Measurements from ENCODE around the gene GRAP. TPM values are rescaled to one million over a fixed set of nuclear protein-coding genes. Genes with fewer than 3 reads are reported as not detected.
"Not testable (repeated sequence)": the region's sequence is repeated elsewhere in the genome, so short reads cannot be mapped to it uniquely, and the experiment has no call there.

GRAP gene
- total RNA-seq, 1 experiment from 2014 or later = 0.21 TPM

- CTCF ChIA-PET = not testable (repeated sequence)
Observed at GRCh38 chr17:19029740-19030139, 17.0 kb downstream of the GRAP start.

DNA sequence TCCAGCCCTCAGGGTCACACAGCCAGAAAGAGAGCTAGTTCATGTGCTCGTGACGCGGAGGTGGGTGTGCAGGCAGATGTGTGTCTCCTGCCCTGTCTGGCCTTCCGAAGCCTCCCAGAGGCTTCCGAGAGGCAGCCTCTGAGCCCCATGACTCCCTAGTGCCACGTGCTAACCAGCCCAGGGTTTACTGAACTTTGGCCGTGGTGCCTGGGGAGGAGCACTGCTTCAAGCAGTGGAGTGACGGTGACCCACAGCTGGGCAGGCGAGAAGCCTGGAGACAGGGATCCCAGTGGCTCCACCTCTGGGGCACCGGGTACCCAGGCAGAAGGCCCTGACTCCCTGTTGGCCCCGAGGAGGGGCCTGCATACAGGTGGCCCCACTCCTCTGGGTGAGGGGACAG lies 18.1 kb downstream of the GRAP start:
- POLR2A ChIA-PET; H3K4me1 ChIP-seq (ENCODE audit: control insufficient read depth, insufficient read depth, low read length); intact Hi-C loops (cut with micrococcal nuclease; ENCODE audit: unreplicated experiment); CTCF ChIA-PET; H3K27me3 ChIP-seq (ENCODE audit: control insufficient read depth, insufficient read depth, low read length); BruUV-seq (replicated peaks); H3K9me3 ChIP-seq (ENCODE audit: control insufficient read depth, insufficient read depth, low read depth, low read length); H3K4me3 ChIP-seq (ENCODE audit: low read depth in 2 of 2, low read length in 2 of 2); H3K36me3 ChIP-seq (ENCODE audit: control insufficient read depth, insufficient read depth, low read length); ATAC-seq; H3K27ac ChIP-seq (ENCODE audit: low read length); DNase-seq (ENCODE audit: low read depth, low spot score); in situ Hi-C loops (cut with HindIII; ENCODE audit: low pct_unique_long_range_greater_than_20kb, low sequenced_read_pairs): not testable (repeated sequence)

More at GRCh38 chr17:19029740-19030139, 17.0 kb downstream of the GRAP start:
- H3K36me3 ChIP-seq (ENCODE audit: control insufficient read depth, insufficient read depth, low read length); H3K27ac ChIP-seq (ENCODE audit: low read length); in situ Hi-C loops (cut with HindIII; ENCODE audit: low pct_unique_long_range_greater_than_20kb, low sequenced_read_pairs); DNase-seq (ENCODE audit: low read depth, low spot score); ATAC-seq; H3K27me3 ChIP-seq (ENCODE audit: control insufficient read depth, insufficient read depth, low read length); intact Hi-C loops (cut with micrococcal nuclease; ENCODE audit: unreplicated experiment); H3K9me3 ChIP-seq (ENCODE audit: control insufficient read depth, insufficient read depth, low read depth, low read length); BruUV-seq (replicated peaks); H3K4me3 ChIP-seq (ENCODE audit: low read depth in 2 of 2, low read length in 2 of 2); POLR2A ChIA-PET; H3K4me1 ChIP-seq (ENCODE audit: control insufficient read depth, insufficient read depth, low read length): not testable (repeated sequence)

DNA sequence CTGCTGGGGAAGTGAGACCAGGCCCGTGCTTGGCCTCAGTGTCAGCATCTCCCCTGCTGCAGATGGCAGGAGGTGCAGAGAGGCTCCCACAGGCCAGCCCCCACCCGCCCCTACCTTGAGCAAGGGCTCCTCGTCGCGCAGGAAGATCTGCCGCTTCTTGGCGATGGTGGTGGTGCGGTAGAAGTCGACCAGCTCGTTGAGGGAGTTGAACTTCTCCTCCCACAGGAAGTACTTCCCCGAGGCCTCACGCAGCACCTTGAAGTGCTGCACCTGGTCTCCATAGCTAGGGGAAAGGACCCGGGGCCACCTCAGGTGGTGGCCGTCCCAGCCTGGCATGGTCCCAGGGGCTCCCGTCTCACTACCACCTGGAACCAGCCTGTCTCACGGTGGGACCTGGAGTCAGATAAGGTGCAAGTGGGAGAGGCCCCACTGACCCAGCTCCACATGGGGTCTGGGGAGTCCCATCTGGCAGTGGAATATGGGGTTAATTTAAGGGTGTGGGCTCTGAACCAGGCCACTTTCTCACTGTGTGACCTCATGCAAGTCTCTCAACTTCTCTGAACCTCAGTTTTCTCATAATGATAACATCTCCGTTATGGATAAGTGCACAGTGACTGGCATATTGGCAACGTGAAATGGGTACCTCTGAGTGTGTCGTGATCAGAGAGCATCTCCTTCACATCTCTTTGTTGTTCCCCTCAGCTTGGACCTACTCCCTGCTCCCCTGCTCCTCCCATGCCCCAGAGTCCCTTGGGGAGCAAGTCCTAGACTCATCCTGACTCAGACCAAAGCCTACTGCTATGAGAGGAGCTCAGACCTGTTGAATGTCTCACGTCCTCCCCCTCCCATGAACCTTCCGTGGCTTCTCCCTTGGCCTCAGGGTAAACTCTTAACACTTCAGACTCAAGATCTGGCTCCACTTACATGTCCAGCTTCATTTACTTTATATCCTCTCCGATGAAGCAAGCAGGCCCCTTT lies 22.4 kb downstream of the GRAP start:
- no peak for DNase-seq (ENCODE audit: low read depth, low spot score)
- no TSS peak for BruUV-seq (replicated peaks)
- in situ Hi-C loops (cut with HindIII; ENCODE audit: low pct_unique_long_range_greater_than_20kb, low sequenced_read_pairs) (no loop called here), intact Hi-C loops (cut with micrococcal nuclease; ENCODE audit: unreplicated experiment) (no loop called here)
- no peaks in the 10 kb centered on the region for H3K4me1 ChIP-seq (ENCODE audit: control insufficient read depth, insufficient read depth, low read length)
- H3K9me3 ChIP-seq (ENCODE audit: control insufficient read depth, insufficient read depth, low read depth, low read length) = no peaks in the 10 kb centered on the region
- H3K4me3 ChIP-seq (ENCODE audit: low read depth in 2 of 2, low read length in 2 of 2) = no peak overlapping the region
- ATAC-seq = no peak
- H3K27ac ChIP-seq (ENCODE audit: low read length) = no peak overlapping the region
- ChIA-PET POLR2A (no interaction called here), CTCF (no interaction called here)
- TF ChIP-seq TCF7L2 (IDR thresholded peaks at IDR 0.05; ENCODE audit: low read depth, low read length) = no peak
- TF ChIP-seq, protein P1, sequence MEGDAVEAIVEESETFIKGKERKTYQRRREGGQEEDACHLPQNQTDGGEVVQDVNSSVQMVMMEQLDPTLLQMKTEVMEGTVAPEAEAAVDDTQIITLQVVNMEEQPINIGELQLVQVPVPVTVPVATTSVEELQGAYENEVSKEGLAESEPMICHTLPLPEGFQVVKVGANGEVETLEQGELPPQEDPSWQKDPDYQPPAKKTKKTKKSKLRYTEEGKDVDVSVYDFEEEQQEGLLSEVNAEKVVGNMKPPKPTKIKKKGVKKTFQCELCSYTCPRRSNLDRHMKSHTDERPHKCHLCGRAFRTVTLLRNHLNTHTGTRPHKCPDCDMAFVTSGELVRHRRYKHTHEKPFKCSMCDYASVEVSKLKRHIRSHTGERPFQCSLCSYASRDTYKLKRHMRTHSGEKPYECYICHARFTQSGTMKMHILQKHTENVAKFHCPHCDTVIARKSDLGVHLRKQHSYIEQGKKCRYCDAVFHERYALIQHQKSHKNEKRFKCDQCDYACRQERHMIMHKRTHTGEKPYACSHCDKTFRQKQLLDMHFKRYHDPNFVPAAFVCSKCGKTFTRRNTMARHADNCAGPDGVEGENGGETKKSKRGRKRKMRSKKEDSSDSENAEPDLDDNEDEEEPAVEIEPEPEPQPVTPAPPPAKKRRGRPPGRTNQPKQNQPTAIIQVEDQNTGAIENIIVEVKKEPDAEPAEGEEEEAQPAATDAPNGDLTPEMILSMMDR (IDR thresholded peaks at IDR 0.05) = no peak
- no peak for TF ChIP-seq POLR2AphosphoS5 (IDR thresholded peaks at IDR 0.05; ENCODE audit: low read depth, low read length)
- TF ChIP-seq REST (IDR thresholded peaks at IDR 0.05; ENCODE audit: insufficient read depth in 1 of 2, low read depth in 2 of 2, low read length in 1 of 2) = no peak
- no peak for TF ChIP-seq SIN3A (IDR thresholded peaks at IDR 0.05; ENCODE audit: borderline replicate concordance, insufficient read depth, low read depth, low read length)
- no peaks in the 10 kb centered on the region for H3K36me3 ChIP-seq (ENCODE audit: control insufficient read depth, insufficient read depth, low read length)
- H3K27me3 ChIP-seq (ENCODE audit: control insufficient read depth, insufficient read depth, low read length) = no peaks in the 10 kb centered on the region

Measured in Panc1 (cell line).